ENCODE measurements around the gene HNMT.
"Not testable (repeated sequence)": the region's sequence is repeated elsewhere in the genome, so short reads cannot be mapped to it uniquely, and the experiment has no call there.

The HNMT gene

GRCh38 chr2:137977790-137978189 lies 13.5 kb downstream of the HNMT start:
- no peak for DNase-seq

GRCh38 chr2:137980459-137980858 lies 16.2 kb downstream of the HNMT start:
- no peak for DNase-seq

DNA sequence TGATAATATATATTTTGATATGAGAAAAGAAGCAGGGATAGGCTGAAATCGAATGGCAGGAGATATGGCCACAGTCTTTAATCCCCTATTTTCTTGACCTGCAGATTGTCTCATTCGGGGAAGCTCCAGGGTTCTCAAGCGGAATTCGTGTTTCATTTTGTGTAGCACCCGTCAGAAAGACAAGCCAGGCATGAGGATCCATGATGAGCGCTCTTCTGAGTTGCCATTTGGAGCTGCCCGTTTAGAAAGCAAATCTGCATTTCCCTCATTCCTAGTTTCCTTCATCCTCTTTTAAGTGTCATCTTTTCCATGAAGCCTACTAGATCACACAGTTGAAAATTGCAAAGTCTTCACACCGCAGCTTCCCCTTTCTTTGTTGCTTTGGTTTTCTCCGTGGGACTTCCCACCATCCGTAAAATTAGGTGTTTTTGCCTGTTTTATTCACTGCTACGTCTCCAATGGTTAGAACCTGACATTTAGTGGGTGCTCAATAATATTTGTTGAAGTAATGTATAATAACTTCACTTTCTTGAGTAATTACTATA lies 16.9 kb downstream of the HNMT start:
- DNase-seq = no peak

DNA sequence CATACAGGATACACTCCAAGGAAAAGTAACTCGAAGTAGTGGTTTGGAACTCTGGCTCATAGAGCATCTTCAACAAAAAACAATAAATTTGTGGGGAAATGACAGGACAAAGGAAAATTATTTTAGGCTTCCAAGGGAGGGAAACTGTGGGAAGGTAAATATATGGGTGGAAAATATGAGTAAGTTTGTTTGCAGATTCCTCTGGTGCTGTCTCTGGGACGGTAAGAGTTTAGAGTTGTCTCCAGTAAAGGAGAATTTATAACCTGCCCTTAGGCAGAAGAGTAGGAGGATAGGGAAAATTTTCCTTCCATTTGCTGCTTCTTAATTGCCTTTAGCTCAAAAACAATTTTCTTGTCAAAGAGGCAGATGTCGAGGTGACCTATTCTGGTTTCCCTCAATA lies 19.3 kb downstream of the HNMT start:
- DNase-seq = no peak

DNA sequence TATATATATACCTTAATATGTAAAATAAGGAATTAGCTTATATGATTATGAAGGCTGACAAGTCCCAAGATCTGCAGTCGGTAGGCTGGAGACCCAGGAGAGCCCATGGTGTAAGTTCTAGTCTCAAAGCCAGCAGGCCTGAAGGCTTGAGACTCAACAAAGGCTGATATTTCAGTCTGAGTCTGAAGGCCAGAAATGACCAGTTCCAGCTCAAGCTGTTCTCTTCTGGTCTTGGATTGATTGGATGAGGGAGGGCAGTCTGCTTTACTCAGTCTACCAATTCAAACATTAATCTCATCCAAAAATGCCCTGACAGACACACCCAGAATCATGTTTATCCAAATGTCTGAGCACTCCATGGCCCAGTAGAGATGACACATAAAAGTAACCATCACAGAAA lies 22.0 kb downstream of the HNMT start:
- DNase-seq = no peak

DNA sequence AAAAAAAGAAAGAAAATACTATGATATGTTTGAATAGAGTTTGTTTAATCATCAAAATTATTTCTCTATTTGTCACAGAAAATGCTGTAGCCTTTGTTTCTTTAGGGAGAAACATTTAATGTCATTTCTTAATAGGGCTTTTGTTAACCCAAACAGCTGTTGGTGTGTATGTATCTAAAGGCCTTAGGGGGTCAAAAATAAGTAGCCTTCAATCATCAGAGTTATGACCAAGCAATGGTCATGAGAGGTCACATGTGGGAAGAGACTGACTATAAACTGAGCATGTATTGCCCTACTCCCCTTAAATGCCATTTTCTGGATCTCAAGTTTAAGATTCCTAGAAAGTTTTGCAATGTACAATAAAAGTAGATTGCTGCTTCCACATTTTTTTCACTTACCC lies 22.7 kb downstream of the HNMT start:
- no peak for DNase-seq

DNA sequence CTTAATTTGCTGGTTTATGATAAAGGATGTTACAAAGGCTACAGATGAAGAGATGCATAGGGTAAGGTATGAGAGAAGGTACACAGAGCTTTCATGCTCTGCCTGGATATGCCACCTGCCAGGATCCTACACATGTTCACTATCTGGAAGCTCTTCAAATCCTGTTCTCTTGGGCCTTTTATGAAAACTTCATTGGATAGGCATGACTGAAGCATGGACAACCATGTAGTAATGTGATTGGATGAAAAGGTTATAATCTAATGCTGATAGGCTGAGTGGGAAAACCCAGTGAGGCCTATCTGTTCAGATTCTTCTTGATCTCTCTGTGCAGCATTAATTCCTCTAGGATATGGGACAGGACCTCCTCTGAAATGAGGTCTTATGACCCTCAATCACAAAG lies 26.8 kb downstream of the HNMT start:
- DNase-seq = no peak

DNA sequence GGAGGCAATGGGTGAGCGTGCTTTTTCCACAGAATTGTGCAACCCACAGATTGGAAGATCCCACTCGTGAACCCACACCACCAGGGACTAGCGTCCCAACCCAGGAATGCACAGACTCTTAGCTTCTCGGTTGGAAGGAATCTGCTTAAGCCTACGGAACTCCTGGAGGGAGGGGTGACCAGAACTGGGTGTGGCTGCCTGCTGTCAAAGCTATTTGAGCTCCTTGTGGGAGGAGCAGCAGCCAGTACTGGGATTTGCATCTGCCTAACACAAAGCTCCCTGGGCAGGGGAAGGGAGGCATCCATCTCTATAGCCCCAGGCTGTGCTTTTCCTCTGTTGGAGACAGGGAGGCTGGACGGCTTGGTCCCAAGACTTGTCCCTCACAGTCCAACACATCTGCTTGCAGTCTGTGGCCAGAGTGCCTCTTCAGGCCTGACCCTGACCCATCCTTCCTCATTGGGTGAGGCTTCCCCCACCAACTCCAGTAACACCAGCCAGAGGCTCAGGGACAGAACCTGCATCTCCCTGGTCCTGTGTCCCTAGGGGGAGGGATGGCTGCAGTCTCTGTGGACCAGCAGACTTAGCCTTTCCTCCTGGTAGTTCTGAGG lies 27.9 kb downstream of the HNMT start:
- DNase-seq = no peak

- DNase-seq = not testable (repeated sequence)
Observed at GRCh38 chr2:137993715-137994476, 29.6 kb downstream of the HNMT start.

DNA sequence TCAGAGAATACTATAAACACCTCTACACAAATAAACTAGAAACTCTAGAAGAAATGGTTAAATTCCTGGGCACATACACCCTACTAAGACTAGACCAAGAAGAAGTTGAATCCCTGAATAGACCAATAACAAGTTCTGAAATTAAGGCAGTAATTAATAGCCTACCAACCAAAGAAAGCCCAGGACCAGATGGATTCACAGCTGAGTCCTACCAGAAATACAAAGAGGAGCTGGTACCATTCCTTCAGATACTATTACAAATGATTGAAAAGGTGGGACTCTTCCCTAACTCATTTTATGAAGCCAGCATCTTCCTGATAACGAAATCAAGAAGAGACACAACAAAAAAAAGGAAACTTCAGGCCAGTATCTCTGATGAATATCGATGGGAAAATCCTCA lies 31.1 kb downstream of the HNMT start:
- DNase-seq = not testable (repeated sequence)

DNA sequence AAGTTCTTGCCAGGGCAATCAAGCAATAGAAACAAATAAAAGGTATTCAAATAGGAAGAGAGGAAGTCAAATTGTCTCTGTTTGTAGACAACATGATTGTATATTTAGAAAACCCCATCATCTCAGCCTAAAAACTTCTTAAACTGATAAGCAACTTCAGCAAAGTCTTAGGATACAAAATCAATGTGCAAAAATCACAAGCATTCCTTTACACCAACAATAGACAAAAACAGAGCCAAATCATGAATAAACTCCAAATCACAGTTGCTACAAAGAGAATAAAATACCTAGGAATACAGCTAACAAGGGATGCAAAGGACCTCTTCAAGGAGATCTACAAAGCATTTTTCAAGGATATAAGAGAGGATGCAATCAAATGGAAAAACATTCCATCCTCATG lies 31.9 kb downstream of the HNMT start:
- not testable (repeated sequence) for DNase-seq

- DNase-seq = no peak
Observed at GRCh38 chr2:137997733-137998132, 33.5 kb downstream of the HNMT start.

- no peak for DNase-seq
Observed at GRCh38 chr2:137998503-137998902, 34.2 kb downstream of the HNMT start.

DNA sequence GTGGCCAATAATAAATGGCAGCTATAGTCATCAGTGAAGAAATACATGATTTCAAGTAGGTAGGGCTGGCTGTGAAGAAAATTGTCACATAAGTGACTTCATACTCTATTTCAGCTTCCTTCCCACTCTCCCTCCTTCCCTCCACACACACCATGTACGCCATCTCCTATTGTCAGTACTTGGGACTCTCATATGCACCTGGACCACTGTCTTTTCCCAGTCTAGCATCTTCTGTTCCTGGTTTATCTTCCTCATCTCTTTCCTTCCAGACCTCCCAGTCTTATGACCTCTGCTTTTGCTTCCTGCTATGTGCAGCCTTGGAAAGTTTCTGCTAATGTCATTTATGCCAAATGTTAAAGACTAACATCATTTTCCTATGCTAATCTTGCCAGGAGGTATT lies 35.0 kb downstream of the HNMT start:
- DNase-seq = no peak

- no peak for DNase-seq
Observed at GRCh38 chr2:138000009-138000408, 35.7 kb downstream of the HNMT start.

DNA sequence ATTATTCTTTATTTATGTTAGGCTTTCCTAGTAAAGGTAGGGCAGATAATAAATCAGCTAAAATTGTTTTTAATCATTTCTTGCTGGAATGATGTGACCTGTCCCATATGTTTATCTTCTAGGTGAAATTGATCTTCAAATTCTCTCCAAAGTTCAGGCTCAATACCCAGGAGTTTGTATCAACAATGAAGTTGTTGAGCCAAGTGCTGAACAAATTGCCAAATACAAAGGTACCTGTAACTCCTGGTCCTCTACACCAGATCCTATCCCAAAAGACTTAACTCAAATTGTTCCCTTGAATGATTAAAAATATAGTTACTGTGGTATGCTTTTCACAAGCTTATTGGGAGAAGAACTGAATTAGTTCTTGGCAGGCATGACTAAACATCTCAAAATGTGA lies 36.5 kb downstream of the HNMT start:
- DNase-seq = no peak

- DNase-seq = no peak
Observed at GRCh38 chr2:138003411-138003810, 39.1 kb downstream of the HNMT start.

GRCh38 chr2:138007431-138007830 lies 43.2 kb downstream of the HNMT start:
- no peak for DNase-seq

DNA sequence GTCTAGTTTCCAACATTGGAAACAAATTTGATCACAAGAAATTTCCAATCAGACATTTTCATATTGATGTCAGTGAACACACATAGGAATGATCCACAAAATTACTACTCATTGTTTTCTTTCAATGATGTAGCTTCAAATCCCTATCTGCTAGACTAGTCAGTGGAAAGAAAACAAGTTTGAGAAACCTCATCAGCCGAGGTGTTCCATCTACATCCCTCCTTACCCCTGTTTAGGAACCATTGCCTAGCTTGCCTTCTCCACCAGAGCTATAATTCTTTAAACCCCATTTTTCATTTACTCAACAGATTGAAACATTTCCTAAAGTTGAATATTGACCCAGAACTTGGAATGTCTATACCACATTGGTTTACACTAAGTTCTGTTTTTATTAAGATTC lies 45.3 kb downstream of the HNMT start:
- no peak for DNase-seq

DNA sequence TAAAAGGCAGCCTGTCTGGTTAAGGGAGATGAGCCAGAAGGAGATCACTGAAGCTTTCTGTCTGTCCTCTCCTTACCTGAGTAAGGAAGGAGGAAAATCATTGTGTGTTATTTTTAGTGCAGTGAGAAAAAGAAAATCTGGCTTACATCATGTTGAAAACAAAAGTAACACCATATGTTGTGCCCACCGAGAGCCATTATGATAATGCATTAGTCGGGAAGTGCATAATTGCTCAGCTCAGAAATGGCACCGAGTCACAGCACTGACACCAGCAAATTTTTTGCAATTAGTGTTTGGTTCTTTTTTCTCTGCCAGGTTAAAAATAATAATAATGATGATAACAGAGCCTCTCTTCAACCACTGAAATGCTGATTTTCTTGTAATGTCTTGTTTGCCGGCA lies 46.6 kb downstream of the HNMT start:
- DNase-seq = peak; percentile 56

GRCh38 chr2:138012082-138012481 lies 47.8 kb downstream of the HNMT start:
- no peak for DNase-seq

- no peak for DNase-seq
Observed at GRCh38 chr2:138012968-138013367, 48.7 kb downstream of the HNMT start.

DNA sequence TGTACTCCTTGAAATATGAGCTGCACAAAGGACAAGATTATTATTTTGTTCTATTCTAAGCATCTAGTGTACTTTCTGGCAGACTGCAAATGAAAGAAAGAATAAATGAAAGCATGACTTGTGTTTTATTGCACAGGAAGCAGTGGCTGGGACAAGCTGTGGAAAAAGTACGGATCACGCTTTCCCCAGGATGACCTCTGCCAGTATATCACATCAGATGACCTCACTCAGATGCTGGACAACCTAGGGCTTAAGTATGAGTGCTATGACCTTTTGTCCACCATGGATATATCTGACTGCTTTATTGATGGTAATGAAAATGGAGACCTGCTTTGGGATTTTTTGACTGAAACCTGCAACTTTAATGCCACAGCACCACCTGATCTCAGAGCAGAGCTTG lies 49.4 kb downstream of the HNMT start:
- DNase-seq = no peak

DNA sequence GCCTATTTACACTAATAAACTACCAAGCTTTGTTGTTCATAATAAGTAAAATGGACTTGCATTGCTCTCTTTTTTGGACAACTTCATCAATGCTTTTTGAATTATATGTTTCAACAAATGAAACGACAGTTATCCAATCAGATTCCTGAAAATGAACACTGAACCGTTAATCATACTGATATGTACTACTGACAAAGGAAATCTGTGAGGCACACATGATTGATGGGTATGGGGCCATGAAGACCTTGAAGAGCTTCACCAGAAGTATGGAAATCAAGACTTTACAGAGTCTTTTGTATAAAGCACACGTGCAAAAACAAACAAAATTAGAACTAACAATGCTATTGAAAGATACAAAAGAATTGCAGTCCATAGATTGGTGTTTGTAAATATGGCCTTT lies 51.2 kb downstream of the HNMT start:
- DNase-seq = no peak

Data from NCI-H446 treated with DMSO at 0.1 percent for 48 hours (cell line).